Panc1 (cell line): ENCODE results near the gene NSRP1.

Experiments used
- POLR2AphosphoS5 ChIP-seq: IDR thresholded peaks from 2 replicates; pipeline ENCODE4 v1.6.1; 2012; ENCODE audit warnings: mild to moderate bottlenecking, low read depth, low read length, moderate library complexity
- SIN3A ChIP-seq: IDR thresholded peaks from 2 replicates; pipeline ENCODE4 v1.6.1; 2012; ENCODE audit warnings: low read depth, mild to moderate bottlenecking, low read length, moderate library complexity, borderline replicate concordance; ENCODE audit not compliant: insufficient read depth
- TF ChIP-seq, protein P1 (sequence below): fragments of 450-650 bp; IDR thresholded peaks from 2 replicates; pipeline ENCODE4 v1.5.1; 2017; ENCODE audit warnings: mild to moderate bottlenecking

DNA sequence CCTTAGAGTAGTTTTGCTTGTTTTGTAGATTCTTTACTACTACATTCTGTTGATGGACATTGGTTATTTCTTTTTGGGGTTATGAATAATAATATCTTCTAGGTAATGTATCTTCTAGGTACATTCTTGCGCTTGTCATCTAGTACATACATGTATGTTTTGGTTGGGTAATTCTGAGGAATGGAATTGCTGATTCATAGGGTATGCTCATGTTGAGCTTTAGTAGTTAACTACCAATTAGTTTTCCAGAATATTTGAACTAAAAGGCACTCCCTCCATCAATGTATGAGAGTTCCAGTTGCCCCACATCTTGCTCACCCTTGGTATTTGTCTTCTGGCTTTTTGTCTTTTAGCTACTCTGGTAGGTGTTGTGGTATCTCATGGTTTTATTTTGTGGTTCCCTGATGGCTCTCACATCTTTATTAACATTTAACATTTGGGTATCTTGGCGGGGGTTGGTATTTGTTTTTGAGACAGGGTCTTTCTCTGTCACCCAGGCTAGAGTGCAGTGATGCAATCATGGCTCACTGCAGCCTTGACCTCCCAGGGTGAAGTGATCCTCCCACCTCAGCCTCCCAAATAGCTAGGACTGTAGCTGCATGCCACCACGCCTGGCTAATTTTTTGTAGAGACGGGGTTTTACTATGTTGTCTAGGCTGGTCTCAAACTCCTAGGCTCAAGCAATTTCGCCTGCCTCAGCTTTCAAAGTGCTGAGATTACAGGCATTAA is 71.8 kb downstream of the NSRP1 start:
- TF ChIP-seq, protein P1, sequence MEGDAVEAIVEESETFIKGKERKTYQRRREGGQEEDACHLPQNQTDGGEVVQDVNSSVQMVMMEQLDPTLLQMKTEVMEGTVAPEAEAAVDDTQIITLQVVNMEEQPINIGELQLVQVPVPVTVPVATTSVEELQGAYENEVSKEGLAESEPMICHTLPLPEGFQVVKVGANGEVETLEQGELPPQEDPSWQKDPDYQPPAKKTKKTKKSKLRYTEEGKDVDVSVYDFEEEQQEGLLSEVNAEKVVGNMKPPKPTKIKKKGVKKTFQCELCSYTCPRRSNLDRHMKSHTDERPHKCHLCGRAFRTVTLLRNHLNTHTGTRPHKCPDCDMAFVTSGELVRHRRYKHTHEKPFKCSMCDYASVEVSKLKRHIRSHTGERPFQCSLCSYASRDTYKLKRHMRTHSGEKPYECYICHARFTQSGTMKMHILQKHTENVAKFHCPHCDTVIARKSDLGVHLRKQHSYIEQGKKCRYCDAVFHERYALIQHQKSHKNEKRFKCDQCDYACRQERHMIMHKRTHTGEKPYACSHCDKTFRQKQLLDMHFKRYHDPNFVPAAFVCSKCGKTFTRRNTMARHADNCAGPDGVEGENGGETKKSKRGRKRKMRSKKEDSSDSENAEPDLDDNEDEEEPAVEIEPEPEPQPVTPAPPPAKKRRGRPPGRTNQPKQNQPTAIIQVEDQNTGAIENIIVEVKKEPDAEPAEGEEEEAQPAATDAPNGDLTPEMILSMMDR = no peak
- TF ChIP-seq SIN3A = no peak
- TF ChIP-seq POLR2AphosphoS5 = no peak; the same call in 1 of the 2 replicates
